Hepatocyte (in vitro differentiated cells): Measurements from ENCODE around the gene NOD1. TPM values are rescaled to one million over a fixed set of nuclear protein-coding genes. Genes with fewer than 3 reads are reported as not detected.

Experiments
- DNase-seq: peaks from one replicate; pipeline ENCODE4 v3.0.0-alpha.2; 2016; ENCODE audit warnings: low spot score
- H2AFZ ChIP-seq: fragments of 200-600 bp; sonication (generic); 2 replicates; pipeline ENCODE4 v1.6.0; 2016; ENCODE audit warnings: antibody characterized with exemption, mild to moderate bottlenecking
- H3K27ac ChIP-seq: fragments of 200-600 bp; sonication (generic); 2 replicates; pipeline ENCODE4 v1.5.1; 2016; ENCODE audit warnings: mild to moderate bottlenecking
- H3K27me3 ChIP-seq: fragments of 200-600 bp; sonication (generic); 2 replicates; pipeline ENCODE4 v1.6.1; 2016
- H3K36me3 ChIP-seq: fragments of 200-600 bp; sonication (generic); replicated peaks from 2 replicates; pipeline ENCODE4 v1.5.1; 2016; ENCODE audit warnings: low read depth; ENCODE audit not compliant: insufficient read depth
- H3K4me1 ChIP-seq: fragments of 200-600 bp; sonication (generic); 2 replicates; pipeline ENCODE4 v1.5.1; 2016; ENCODE audit warnings: mild to moderate bottlenecking, moderate library complexity; ENCODE audit not compliant: insufficient read depth
- H3K4me2 ChIP-seq: fragments of 200-600 bp; sonication (generic); 2 replicates; pipeline ENCODE4 v1.6.0; 2016
- H3K4me3 ChIP-seq: fragments of 200-600 bp; sonication (generic); 2 replicates; pipeline ENCODE4 v1.5.1; 2016; ENCODE audit warnings: mild to moderate bottlenecking
- H3K79me2 ChIP-seq: fragments of 200-600 bp; sonication (generic); 2 replicates; pipeline ENCODE4 v1.6.0; 2017; ENCODE audit warnings: mild to moderate bottlenecking
- H3K9me2 ChIP-seq: fragments of 200-600 bp; sonication (generic); replicated peaks from 2 replicates; pipeline ENCODE4 v1.6.0; 2017; ENCODE audit warnings: mild to moderate bottlenecking; ENCODE audit not compliant: insufficient read depth
- H3K9me3 ChIP-seq: fragments of 200-600 bp; sonication (generic); 2 replicates; pipeline ENCODE4 v1.5.1; 2016; ENCODE audit warnings: low read depth, mild to moderate bottlenecking
- H4K20me1 ChIP-seq: fragments of 200-600 bp; sonication (generic); 2 replicates; pipeline ENCODE4 v1.6.0; 2016; ENCODE audit warnings: mild to moderate bottlenecking; ENCODE audit not compliant: insufficient read depth, poor library complexity, severe bottlenecking
- EZH2 ChIP-seq: fragments of 200-600 bp; sonication (generic); IDR thresholded peaks from 2 replicates; pipeline ENCODE4 v1.6.1; 2016; ENCODE audit warnings: antibody characterized with exemption, mild to moderate bottlenecking, borderline replicate concordance
- EZH2phosphoT487 ChIP-seq: fragments of 200-600 bp; sonication (generic); IDR thresholded peaks from one replicate; pipeline ENCODE4 v1.6.1; 2018; ENCODE audit warnings: antibody characterized with exemption, mild to moderate bottlenecking, low read depth, moderate library complexity; ENCODE audit not compliant: unreplicated experiment, severe bottlenecking
- WGBS: methylation state at CpG from one replicate; pipeline ENCODE4 v1.1.6; 2016; ENCODE audit warnings: low lambda C conversion rate; ENCODE audit errors: missing lambda C conversion rate; 5-methylcytosine and 5-hydroxymethylcytosine counted together
- polyA plus RNA-seq: library from polyadenylated mRNA; unstranded; fragments of >200 nt; fragmentation: Nextera tagmentation; extraction: Ambion mirVana; gene quantifications from 2 replicates; pipeline ENCODE4 v1.2.1, GENCODE V29; 2016
- total RNA-seq: library from RNA; depleted of rRNA; stranded (reverse); fragments of >200 nt; gene quantifications from 2 replicates; pipeline ENCODE4 v1.2.3, GENCODE V29; 2014
- TF ChIP-seq, protein P1 (sequence below): fragments of 200-600 bp; sonication (generic); IDR thresholded peaks from 2 replicates; pipeline ENCODE4 v1.5.1; 2016; ENCODE audit warnings: antibody characterized with exemption, mild to moderate bottlenecking; ENCODE audit not compliant: poor library complexity

The NOD1 gene
- total and polyA plus RNA-seq, 2 experiments from 2014 or later = 3.0 to 6.1 TPM

DNA sequence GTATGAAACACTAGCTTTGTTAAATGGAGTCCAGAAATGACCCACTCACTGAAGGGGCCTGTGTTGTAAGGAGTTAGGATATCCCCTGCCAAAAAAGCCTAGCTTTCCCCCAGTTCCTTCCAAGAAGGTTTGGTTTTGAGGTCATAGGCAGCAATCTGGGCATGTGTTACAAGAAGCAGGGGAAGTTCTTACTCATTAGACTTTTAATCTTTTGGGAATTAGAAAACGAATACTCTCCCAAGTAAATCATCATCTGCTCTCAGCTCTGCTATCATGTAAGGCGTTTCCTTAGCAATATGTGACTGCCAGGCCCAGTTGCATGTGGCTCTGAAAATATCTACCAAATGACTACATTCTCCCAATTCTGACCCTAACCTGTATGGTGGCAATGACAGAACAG is 3.7 kb downstream of the NOD1 start:
- Histone ChIP-seq H3K9me2 (no peaks in the 10 kb centered on the region), H3K4me1 (peaks cover 61% of the 10 kb centered on the region), H3K27me3 (no peaks in the 10 kb centered on the region), H2AFZ (no peak overlapping the region), H4K20me1 (no peaks in the 10 kb centered on the region), H3K4me2 (no peak overlapping the region), H3K36me3 (no peaks in the 10 kb centered on the region), H3K4me3 (no peak overlapping the region), H3K27ac (no peak overlapping the region), H3K79me2 (peaks cover 4% of the 10 kb centered on the region), H3K9me3 (no peaks in the 10 kb centered on the region)
- WGBS = 80% methylated on average over 2 of the region's 2 CpGs
- TF ChIP-seq, protein P1, sequence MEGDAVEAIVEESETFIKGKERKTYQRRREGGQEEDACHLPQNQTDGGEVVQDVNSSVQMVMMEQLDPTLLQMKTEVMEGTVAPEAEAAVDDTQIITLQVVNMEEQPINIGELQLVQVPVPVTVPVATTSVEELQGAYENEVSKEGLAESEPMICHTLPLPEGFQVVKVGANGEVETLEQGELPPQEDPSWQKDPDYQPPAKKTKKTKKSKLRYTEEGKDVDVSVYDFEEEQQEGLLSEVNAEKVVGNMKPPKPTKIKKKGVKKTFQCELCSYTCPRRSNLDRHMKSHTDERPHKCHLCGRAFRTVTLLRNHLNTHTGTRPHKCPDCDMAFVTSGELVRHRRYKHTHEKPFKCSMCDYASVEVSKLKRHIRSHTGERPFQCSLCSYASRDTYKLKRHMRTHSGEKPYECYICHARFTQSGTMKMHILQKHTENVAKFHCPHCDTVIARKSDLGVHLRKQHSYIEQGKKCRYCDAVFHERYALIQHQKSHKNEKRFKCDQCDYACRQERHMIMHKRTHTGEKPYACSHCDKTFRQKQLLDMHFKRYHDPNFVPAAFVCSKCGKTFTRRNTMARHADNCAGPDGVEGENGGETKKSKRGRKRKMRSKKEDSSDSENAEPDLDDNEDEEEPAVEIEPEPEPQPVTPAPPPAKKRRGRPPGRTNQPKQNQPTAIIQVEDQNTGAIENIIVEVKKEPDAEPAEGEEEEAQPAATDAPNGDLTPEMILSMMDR = no peak
- TF ChIP-seq EZH2 = no peak
- no peak for TF ChIP-seq EZH2phosphoT487
- DNase-seq = no peak

DNA sequence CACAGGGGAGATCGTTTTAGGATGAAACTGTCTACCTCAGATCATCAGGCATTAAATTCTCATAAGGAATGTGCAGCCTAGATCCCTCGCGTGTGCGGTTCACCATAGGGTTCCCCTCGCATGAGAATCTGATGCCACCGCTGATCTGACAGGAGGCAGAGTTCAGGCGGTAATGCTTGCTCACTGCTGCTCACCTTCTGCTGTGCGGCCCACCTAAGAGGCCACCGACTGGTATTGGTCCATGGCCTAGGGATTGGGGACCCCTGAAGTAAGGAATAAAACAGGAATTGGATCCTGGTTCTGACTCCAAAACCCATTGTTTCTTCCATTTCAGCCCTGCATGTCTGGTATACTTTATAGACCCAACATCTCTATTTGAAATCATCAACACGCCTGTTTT is 4.1 kb downstream of the NOD1 start:
- TF ChIP-seq, protein P1 = no peak
- TF ChIP-seq EZH2 (no peak), EZH2phosphoT487 (no peak)
- peaks cover 65% of the 10 kb centered on the region for H3K4me1 ChIP-seq
- H3K4me3 ChIP-seq = no peak overlapping the region
- H2AFZ ChIP-seq = no peak overlapping the region
- 97% methylated on average over 10 of the region's 10 CpGs for WGBS
- H3K27ac ChIP-seq = no peak overlapping the region
- H3K4me2 ChIP-seq = no peak overlapping the region
- DNase-seq = no peak
- H3K9me3 ChIP-seq = no peaks in the 10 kb centered on the region
- H3K79me2 ChIP-seq = peaks cover 4% of the 10 kb centered on the region
- no peaks in the 10 kb centered on the region for H3K27me3 ChIP-seq
- no peaks in the 10 kb centered on the region for H3K9me2 ChIP-seq
- no peaks in the 10 kb centered on the region for H3K36me3 ChIP-seq
- no peaks in the 10 kb centered on the region for H4K20me1 ChIP-seq

DNA sequence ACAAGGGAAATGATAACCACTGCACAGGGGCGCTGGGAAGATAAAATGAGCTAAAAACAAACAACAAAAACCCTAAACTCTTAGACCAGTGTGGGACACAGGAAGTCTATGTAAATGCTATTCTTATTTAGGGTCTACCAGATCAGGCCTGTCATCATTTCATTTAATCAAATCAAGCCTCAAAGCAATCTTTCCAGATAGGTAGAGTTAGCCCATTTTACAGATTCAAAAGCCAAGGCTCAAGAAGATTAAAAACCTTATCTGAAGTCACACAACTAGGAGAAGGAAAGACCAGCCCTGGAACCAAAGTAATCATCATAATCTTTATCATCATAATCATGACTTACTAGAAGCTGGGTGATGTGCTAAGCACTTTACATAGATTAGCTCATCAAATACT is 4.7 kb downstream of the NOD1 start:
- Histone ChIP-seq H4K20me1 (no peaks in the 10 kb centered on the region), H3K9me2 (no peaks in the 10 kb centered on the region), H3K27ac (no peak overlapping the region), H3K4me1 (peaks cover 67% of the 10 kb centered on the region), H3K4me2 (no peak overlapping the region), H3K4me3 (no peak overlapping the region), H3K36me3 (no peaks in the 10 kb centered on the region), H3K27me3 (no peaks in the 10 kb centered on the region), H3K79me2 (peaks cover 4% of the 10 kb centered on the region), H2AFZ (no peak overlapping the region), H3K9me3 (no peaks in the 10 kb centered on the region)
- no peak for DNase-seq
- TF ChIP-seq, protein P1 = no peak
- TF ChIP-seq EZH2 = no peak
- no peak for TF ChIP-seq EZH2phosphoT487
- 76% methylated on average over 1 of the region's 1 CpG for WGBS
